Loucy (cell line): ENCODE data around the gene KRT2.

Source experiments
- H2AFZ ChIP-seq: fragments of 200-600 bp; sonication (generic); 2 replicates; pipeline ENCODE4 v1.6.0; 2016; ENCODE audit warnings: antibody characterized with exemption, mild to moderate bottlenecking, low read length, moderate library complexity
- H3F3A ChIP-seq: fragments of 200-600 bp; 2 replicates; pipeline ENCODE4 v1.6.0; 2016; ENCODE audit warnings: antibody characterized with exemption, low read depth, mild to moderate bottlenecking
- H3K27me3 ChIP-seq: fragments of 200-600 bp; sonication (generic); 2 replicates; pipeline ENCODE4 v1.6.1; 2014; ENCODE audit warnings: low read length, mild to moderate bottlenecking; ENCODE audit not compliant: insufficient read depth, poor library complexity, severe bottlenecking
- H3K36me3 ChIP-seq: fragments of 200-600 bp; sonication (generic); 2 replicates; pipeline ENCODE4 v1.6.1; 2016; ENCODE audit warnings: low read length; ENCODE audit not compliant: insufficient read depth
- H3K4me1 ChIP-seq: fragments of 200-600 bp; sonication (generic); 2 replicates; pipeline ENCODE4 v1.5.1; 2014; ENCODE audit warnings: low read length, mild to moderate bottlenecking; ENCODE audit not compliant: insufficient read depth, poor library complexity, severe bottlenecking
- H3K4me2 ChIP-seq: fragments of 200-600 bp; sonication (generic); 2 replicates; pipeline ENCODE4 v1.6.0; 2014; ENCODE audit warnings: antibody characterized with exemption, low read length, low read depth, mild to moderate bottlenecking; ENCODE audit not compliant: poor library complexity, severe bottlenecking
- H3K4me3 ChIP-seq: fragments of 200-600 bp; sonication (generic); 2 replicates; pipeline ENCODE4 v1.5.1; 2014; ENCODE audit warnings: low read length, mild to moderate bottlenecking, mixed read lengths; ENCODE audit not compliant: poor library complexity, severe bottlenecking
- H3K79me2 ChIP-seq: fragments of 200-600 bp; sonication (generic); 2 replicates; pipeline ENCODE4 v1.6.1; 2014; ENCODE audit warnings: low read length; ENCODE audit not compliant: insufficient read depth
- H3K9ac ChIP-seq: fragments of 200-600 bp; sonication (generic); 2 replicates; pipeline ENCODE4 v1.6.0; 2014; ENCODE audit warnings: mild to moderate bottlenecking, low read depth, low read length, moderate library complexity; ENCODE audit not compliant: poor library complexity, severe bottlenecking
- H3K9me2 ChIP-seq: fragments of 200-600 bp; sonication (generic); replicated peaks from 2 replicates; pipeline ENCODE4 v1.6.1; 2016; ENCODE audit warnings: low read depth, low read length, mixed read lengths
- H3K9me3 ChIP-seq: fragments of 200-600 bp; sonication (generic); 2 replicates; pipeline ENCODE4 v1.6.1; 2014; ENCODE audit warnings: mild to moderate bottlenecking, antibody characterized with exemption, low read length, low read depth; ENCODE audit not compliant: insufficient read depth
- H4K20me1 ChIP-seq: fragments of 200-600 bp; sonication (generic); 2 replicates; pipeline ENCODE4 v1.6.0; 2014; ENCODE audit warnings: antibody characterized with exemption, low read length, mild to moderate bottlenecking; ENCODE audit not compliant: insufficient read depth, poor library complexity, severe bottlenecking
- CTCF ChIP-seq: fragments of 200-600 bp; sonication (generic); conservative IDR thresholded peaks from 2 replicates; pipeline ENCODE4 v1.5.1; 2014; ENCODE audit warnings: mild to moderate bottlenecking, antibody characterized with exemption, low read length
- EZH2phosphoT487 ChIP-seq: fragments of 200-600 bp; IDR thresholded peaks from 2 replicates; pipeline ENCODE4 v1.6.1; 2018; ENCODE audit warnings: antibody characterized with exemption, mild to moderate bottlenecking, moderate library complexity, borderline replicate concordance

The KRT2 gene

GRCh38 chr12:52618866-52619265 is 33.1 kb downstream of the KRT2 start:
- Histone ChIP-seq H3K36me3 (no peaks in the 10 kb centered on the region), H3K27me3 (no peaks in the 10 kb centered on the region), H3K9me3 (no peaks in the 10 kb centered on the region), H3K9me2 (no peaks in the 10 kb centered on the region), H2AFZ (no peak overlapping the region), H3K4me1 (peaks cover 17% of the 10 kb centered on the region), H4K20me1 (no peaks in the 10 kb centered on the region), H3F3A (no peaks in the 10 kb centered on the region), H3K9ac (no peak overlapping the region), H3K4me3 (no peak overlapping the region), H3K4me2 (no peak overlapping the region), H3K79me2 (no peaks in the 10 kb centered on the region)
- TF ChIP-seq EZH2phosphoT487 (no peak), CTCF (no peak)

GRCh38 chr12:52618216-52618615 is 33.8 kb downstream of the KRT2 start, which contains the start of gene KRT73:
Gene KRT73 (minus strand): TSS chr12:52618559. CDS start chr12:52618524, 35 bp downstream.
- no peaks in the 10 kb centered on the region for H3K79me2 ChIP-seq

GRCh38 chr12:52617403-52617785 is 34.6 kb downstream of the KRT2 start:
- Histone ChIP-seq H3K4me2 (no peak overlapping the region), H3F3A (no peaks in the 10 kb centered on the region), H4K20me1 (no peaks in the 10 kb centered on the region), H3K4me1 (peaks cover 17% of the 10 kb centered on the region), H3K9ac (no peak overlapping the region), H3K9me2 (no peaks in the 10 kb centered on the region), H2AFZ (no peak overlapping the region), H3K79me2 (no peaks in the 10 kb centered on the region), H3K36me3 (no peaks in the 10 kb centered on the region), H3K4me3 (no peak overlapping the region), H3K9me3 (no peaks in the 10 kb centered on the region), H3K27me3 (no peaks in the 10 kb centered on the region)
- TF ChIP-seq CTCF (no peak), EZH2phosphoT487 (no peak)

More at GRCh38 chr12:52618216-52618615, 33.8 kb downstream of the KRT2 start, which contains the start of gene KRT73:
- no peaks in the 10 kb centered on the region for H4K20me1 ChIP-seq
- peaks cover 17% of the 10 kb centered on the region for H3K4me1 ChIP-seq
- no peak for TF ChIP-seq CTCF
- no peak for TF ChIP-seq EZH2phosphoT487
- no peak within 1 kb of the TSS for H3K9ac ChIP-seq
- no peak within 1 kb of the TSS for H3K4me2 ChIP-seq
- no peaks in the 10 kb centered on the region for H3F3A ChIP-seq
- no peaks in the 10 kb centered on the region for H3K27me3 ChIP-seq
- no peak within 1 kb of the TSS for H3K4me3 ChIP-seq
- no peaks in the 10 kb centered on the region for H3K36me3 ChIP-seq
- no peaks in the 10 kb centered on the region for H3K9me3 ChIP-seq
- no peak within 1 kb of the TSS for H2AFZ ChIP-seq
- H3K9me2 ChIP-seq, result no peaks in the 10 kb centered on the region
